Measurements from ENCODE around the gene WDR31.

Gene WDR31

DNA sequence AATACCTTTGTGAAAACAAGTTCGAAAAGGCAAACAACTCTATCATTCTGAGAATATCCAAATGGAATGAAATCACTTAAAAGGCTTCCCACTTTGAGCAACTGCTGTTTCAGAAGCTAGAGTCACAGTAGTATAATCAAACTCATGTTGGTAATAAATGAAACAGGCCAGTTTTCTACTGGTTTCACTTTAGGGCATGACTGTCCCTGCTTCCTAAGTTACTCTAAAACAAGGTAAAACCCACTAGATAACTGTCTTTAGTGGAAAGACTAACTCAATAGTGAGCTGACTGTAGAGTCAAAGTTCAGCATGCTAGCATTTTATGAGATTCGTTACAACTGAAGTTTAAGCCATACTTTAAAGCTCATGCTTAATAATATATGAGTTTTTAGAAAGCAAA is 70.7 kb downstream of the WDR31 start:
- no peak for TF ChIP-seq CTCF (conservative IDR thresholded peaks at IDR 0.05; ENCODE audit: control insufficient read depth, insufficient read depth, low read depth, low read length)
- no peak overlapping the region for H3K4me3 ChIP-seq (ENCODE audit: control insufficient read depth, low read depth, low read length)
- no peak for DNase-seq (ENCODE audit: low read depth)

DNA sequence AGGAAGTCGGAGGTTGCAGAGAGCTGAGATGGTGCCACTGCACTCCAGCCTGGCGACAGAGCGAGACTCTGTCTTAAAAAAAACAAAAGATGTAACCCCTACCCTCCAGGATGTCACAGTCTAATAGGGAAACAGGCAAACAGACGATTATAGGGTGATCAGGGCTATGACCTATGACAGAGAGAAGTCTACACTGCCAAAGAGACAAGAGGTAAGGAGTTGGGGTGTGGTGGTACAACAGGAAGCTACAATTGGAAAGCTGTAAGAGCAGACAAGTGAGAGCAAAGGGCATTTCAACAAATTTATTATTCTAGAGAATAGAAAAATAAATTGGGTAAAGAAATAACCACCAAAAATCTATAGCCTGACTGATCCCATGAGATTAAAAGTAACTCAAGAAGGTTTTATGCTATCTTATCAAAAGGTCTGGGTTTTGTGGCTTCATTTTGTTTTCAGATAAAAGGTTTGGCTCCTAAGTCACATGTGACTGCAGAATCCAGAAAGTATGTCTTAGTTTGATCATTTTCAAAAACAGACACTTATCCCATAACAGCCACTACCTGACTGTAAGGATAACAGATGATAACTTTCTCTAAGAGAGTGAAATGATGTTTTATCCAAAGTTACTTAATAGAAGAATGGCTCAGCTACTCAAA is 72.0 kb downstream of the WDR31 start:
- H3K4me3 ChIP-seq (ENCODE audit: control insufficient read depth, low read depth, low read length) = no peak overlapping the region
- no peak for TF ChIP-seq CTCF (conservative IDR thresholded peaks at IDR 0.05; ENCODE audit: control insufficient read depth, insufficient read depth, low read depth, low read length)
- no peak for DNase-seq (ENCODE audit: low read depth)

GRCh38 chr9:113266174-113266573 is 73.9 kb downstream of the WDR31 start:
- TF ChIP-seq CTCF (conservative IDR thresholded peaks at IDR 0.05; ENCODE audit: control insufficient read depth, insufficient read depth, low read depth, low read length) = no peak
- peak; percentile 12 for DNase-seq (ENCODE audit: low read depth)
- no peak overlapping the region for H3K4me3 ChIP-seq (ENCODE audit: control insufficient read depth, low read depth, low read length)
